CD4-positive, CD25-positive, alpha-beta regulatory T cell (primary cell): ENCODE measurements around the gene CYRIA. TPM values are rescaled to one million over a fixed set of nuclear protein-coding genes. Genes with fewer than 3 reads are reported as not detected.

Experiments used
- ATAC-seq, 2 donors: fragments of 150-1000 bp; cut with Tn5 transposase; one replicate each; pipeline ENCODE4 v1.10.0; 2021; ENCODE audit warnings: low read depth in 2 of 2, moderate number of reproducible peaks in 2 of 2, moderate library complexity in 1 of 2
- DNase-seq, 3 donors: peaks; one replicate each; pipeline versions ENCODE4 v3.0.0 to v3.0.0-alpha.2; 2012 to 2022; ENCODE audit warnings: mixed read lengths in 1 of 3
- H3K27ac ChIP-seq: one replicate; pipeline ENCODE4 v1.7.0; 2013; ENCODE audit warnings: mild to moderate bottlenecking, low read length; ENCODE audit not compliant: insufficient read depth, poor library complexity, severe bottlenecking
- H3K27me3 ChIP-seq: one replicate; pipeline ENCODE4 v1.7.0; 2013; ENCODE audit warnings: low read length; ENCODE audit not compliant: control insufficient read depth, insufficient read depth
- H3K36me3 ChIP-seq: one replicate; pipeline ENCODE4 v1.7.0; 2013; ENCODE audit warnings: mild to moderate bottlenecking, low read length, moderate library complexity; ENCODE audit not compliant: control insufficient read depth, insufficient read depth
- H3K4me1 ChIP-seq: 2 replicates; pipeline ENCODE4 v1.7.0; 2013; ENCODE audit warnings: mild to moderate bottlenecking, low read length; ENCODE audit not compliant: insufficient read depth, control insufficient read depth, poor library complexity, severe bottlenecking
- H3K4me3 ChIP-seq: one replicate; pipeline ENCODE4 v1.7.0; 2013; ENCODE audit warnings: low read depth, mild to moderate bottlenecking, low read length, moderate library complexity
- H3K9me3 ChIP-seq, 2 experiments: 1 replicate in 1 of 2; 2 replicates in 1 of 2; pipeline ENCODE4 v1.7.0; 2013; ENCODE audit warnings: low read length in 2 of 2, mild to moderate bottlenecking in 1 of 2, moderate library complexity in 1 of 2; ENCODE audit not compliant: control insufficient read depth in 2 of 2
- H3K27ac Mint-ChIP-seq, 3 donors: one replicate each; pipeline ENCODE4 v1.8.0; 2020 to 2022; ENCODE audit warnings: mild to moderate bottlenecking in 3 of 3, mixed read lengths in 3 of 3, moderate library complexity in 2 of 3
- H3K27me3 Mint-ChIP-seq: one replicate; pipeline ENCODE4 v1.8.0; 2022; ENCODE audit warnings: mild to moderate bottlenecking, mixed read lengths
- H3K36me3 Mint-ChIP-seq: one replicate; pipeline ENCODE4 v1.8.0; 2020; ENCODE audit warnings: mixed read lengths
- H3K4me1 Mint-ChIP-seq, 4 donors: one replicate each; pipeline ENCODE4 v1.8.0; 2020 to 2022; ENCODE audit warnings: mixed read lengths in 4 of 4, mild to moderate bottlenecking in 1 of 4
- H3K4me3 Mint-ChIP-seq, 4 donors: one replicate each; pipeline ENCODE4 v1.8.0; 2020 to 2022; ENCODE audit warnings: mild to moderate bottlenecking in 4 of 4, mixed read lengths in 4 of 4, moderate library complexity in 3 of 4
- H3K9me3 Mint-ChIP-seq, 7 donors: one replicate each; pipeline ENCODE4 v1.8.0; 2020 to 2022; ENCODE audit warnings: mixed read lengths in 7 of 7, mild to moderate bottlenecking in 3 of 7, moderate library complexity in 2 of 7
- polyA plus RNA-seq, 4 donors: library from polyadenylated mRNA; unstranded; fragments of 300-500 nt; fragmentation: Illumina TruSeq; gene quantifications; one replicate each; pipeline ENCODE4 v1.2.3, GENCODE V29; 2021
- total RNA-seq: library from RNA; stranded (reverse); gene quantifications from one replicate; pipeline ENCODE4 v1.2.3, GENCODE V29; 2022

Gene CYRIA
- total and polyA plus RNA-seq, 5 donors from 2014 or later: 0.25 TPM; not detected in 4

- Histone ChIP-seq H3K27ac (no peak overlapping the region), H3K27me3 (no peaks in the 10 kb centered on the region), H3K4me1 (no peaks in the 10 kb centered on the region), H3K36me3 (no peaks in the 10 kb centered on the region), H3K9me3 (peaks cover 7 to 10% of the 10 kb centered on the region in 2 experiments), H3K4me3 (no peak overlapping the region)
- DNase-seq (no peak), ATAC-seq (no peak)
- Mint-ChIP-seq H3K27me3 (no peaks in the 10 kb centered on the region), H3K27ac (no peak overlapping the region), H3K4me1 (no peaks in the 10 kb centered on the region), H3K9me3 (peaks cover 0 to 12% (median 6%) of the 10 kb centered on the region in 7 donors), H3K4me3 (no peak overlapping the region), H3K36me3 (no peaks in the 10 kb centered on the region)
Measured at GRCh38 chr2:16680781-16681180, 15.1 kb upstream of the CYRIA start.

GRCh38 chr2:16680304-16680703, 14.7 kb upstream of the CYRIA start:
- H3K36me3 Mint-ChIP-seq: no peaks in the 10 kb centered on the region
- no peaks in the 10 kb centered on the region for H3K27me3 Mint-ChIP-seq
- ATAC-seq (no peak), DNase-seq (no peak)
- H3K4me1 Mint-ChIP-seq: no peaks in the 10 kb centered on the region
- H3K27ac Mint-ChIP-seq: no peak overlapping the region
- Histone ChIP-seq H3K9me3 (peaks cover 7 to 10% of the 10 kb centered on the region in 2 experiments), H3K27me3 (no peaks in the 10 kb centered on the region), H3K27ac (no peak overlapping the region), H3K4me3 (no peak overlapping the region), H3K36me3 (no peaks in the 10 kb centered on the region), H3K4me1 (no peaks in the 10 kb centered on the region)
- no peak overlapping the region for H3K4me3 Mint-ChIP-seq
- peaks cover 0 to 12% (median 6%) of the 10 kb centered on the region in 7 donors for H3K9me3 Mint-ChIP-seq

- Mint-ChIP-seq H3K27me3 (no peaks in the 10 kb centered on the region), H3K9me3 (peaks cover 0 to 12% (median 6%) of the 10 kb centered on the region in 7 donors), H3K4me1 (no peaks in the 10 kb centered on the region), H3K36me3 (no peaks in the 10 kb centered on the region), H3K27ac (no peak overlapping the region), H3K4me3 (no peak overlapping the region)
- DNase-seq (no peak), ATAC-seq (no peak)
- no peak overlapping the region for H3K27ac ChIP-seq
- H3K36me3 ChIP-seq: no peaks in the 10 kb centered on the region
- peaks cover 7 to 10% of the 10 kb centered on the region in 2 experiments for H3K9me3 ChIP-seq
- no peaks in the 10 kb centered on the region for H3K4me1 ChIP-seq
- no peaks in the 10 kb centered on the region for H3K27me3 ChIP-seq
- H3K4me3 ChIP-seq: no peak overlapping the region
Measured at GRCh38 chr2:16678964-16679363, 13.3 kb upstream of the CYRIA start.

- no peaks in the 10 kb centered on the region for H3K4me1 Mint-ChIP-seq
- H3K27me3 Mint-ChIP-seq: no peaks in the 10 kb centered on the region
- no peak for ATAC-seq
- Histone ChIP-seq H3K36me3 (no peaks in the 10 kb centered on the region), H3K4me3 (no peak overlapping the region), H3K27me3 (no peaks in the 10 kb centered on the region), H3K9me3 (peaks cover 7 to 10% of the 10 kb centered on the region in 2 experiments), H3K4me1 (no peaks in the 10 kb centered on the region), H3K27ac (no peak overlapping the region)
- no peak for DNase-seq
- no peak overlapping the region for H3K4me3 Mint-ChIP-seq
- H3K9me3 Mint-ChIP-seq: peaks cover 0 to 12% (median 6%) of the 10 kb centered on the region in 7 donors
- H3K36me3 Mint-ChIP-seq: no peaks in the 10 kb centered on the region
- no peak overlapping the region for H3K27ac Mint-ChIP-seq
Measured at GRCh38 chr2:16677875-16678274, 12.2 kb upstream of the CYRIA start.

GRCh38 chr2:16675781-16676180, 10.1 kb upstream of the CYRIA start:
- Histone ChIP-seq H3K4me3 (no peak overlapping the region), H3K36me3 (no peaks in the 10 kb centered on the region), H3K4me1 (no peaks in the 10 kb centered on the region), H3K27me3 (no peaks in the 10 kb centered on the region), H3K9me3 (peaks cover 7 to 10% of the 10 kb centered on the region in 2 experiments), H3K27ac (no peak overlapping the region)
- DNase-seq: no peak
- Mint-ChIP-seq H3K27ac (no peak overlapping the region), H3K27me3 (peaks cover 4% of the 10 kb centered on the region), H3K36me3 (no peaks in the 10 kb centered on the region), H3K4me3 (no peak overlapping the region), H3K4me1 (no peaks in the 10 kb centered on the region), H3K9me3 (peaks cover 0 to 9% (median 5%) of the 10 kb centered on the region in 7 donors)
- no peak for ATAC-seq

GRCh38 chr2:16674154-16674553, 8.5 kb upstream of the CYRIA start:
- no peak for DNase-seq
- Histone ChIP-seq H3K27me3 (no peaks in the 10 kb centered on the region), H3K9me3 (peaks cover 7 to 10% of the 10 kb centered on the region in 2 experiments), H3K36me3 (no peaks in the 10 kb centered on the region), H3K4me3 (no peak overlapping the region), H3K27ac (no peak overlapping the region), H3K4me1 (no peaks in the 10 kb centered on the region)
- Mint-ChIP-seq H3K4me1 (no peaks in the 10 kb centered on the region), H3K9me3 (peaks cover 0 to 8% (median 3%) of the 10 kb centered on the region in 7 donors), H3K27me3 (peaks cover 4% of the 10 kb centered on the region), H3K36me3 (no peaks in the 10 kb centered on the region), H3K27ac (no peak overlapping the region), H3K4me3 (no peak overlapping the region)
- no peak for ATAC-seq

GRCh38 chr2:16671760-16672159, 6.1 kb upstream of the CYRIA start:
- H3K4me1 Mint-ChIP-seq: no peaks in the 10 kb centered on the region
- Histone ChIP-seq H3K36me3 (no peaks in the 10 kb centered on the region), H3K4me3 (no peak overlapping the region), H3K9me3 (no peaks in the 10 kb centered on the region), H3K27me3 (peaks cover 4% of the 10 kb centered on the region), H3K27ac (no peak overlapping the region), H3K4me1 (no peaks in the 10 kb centered on the region)
- H3K9me3 Mint-ChIP-seq: peaks cover 0 to 3% (median 0%) of the 10 kb centered on the region in 7 donors
- DNase-seq: no peak
- ATAC-seq: no peak
- peaks cover 4% of the 10 kb centered on the region for H3K27me3 Mint-ChIP-seq
- H3K36me3 Mint-ChIP-seq: no peaks in the 10 kb centered on the region
- no peak overlapping the region for H3K27ac Mint-ChIP-seq
- H3K4me3 Mint-ChIP-seq: no peak overlapping the region

- Histone ChIP-seq H3K36me3 (no peaks in the 10 kb centered on the region), H3K9me3 (no peaks in the 10 kb centered on the region), H3K4me1 (peaks cover 11% of the 10 kb centered on the region), H3K4me3 (no peak overlapping the region), H3K27me3 (peaks cover 7% of the 10 kb centered on the region), H3K27ac (no peak overlapping the region)
- no peak for DNase-seq
- Mint-ChIP-seq H3K27ac (no peak overlapping the region), H3K36me3 (no peaks in the 10 kb centered on the region), H3K4me1 (peaks cover 0 to 16% (median 7%) of the 10 kb centered on the region in 4 donors), H3K4me3 (no peak overlapping the region), H3K9me3 (peaks cover 0 to 4% (median 0%) of the 10 kb centered on the region in 7 donors), H3K27me3 (peaks cover 21% of the 10 kb centered on the region)
- ATAC-seq: no peak
Measured at GRCh38 chr2:16669388-16669787, 3.8 kb upstream of the CYRIA start.
